ENCODE measurements around the gene NANOS3. TPM values are rescaled to one million over a fixed set of nuclear protein-coding genes. Genes with fewer than 3 reads are reported as not detected.

Gene NANOS3
- total and polyA plus RNA-seq, 2 donors from 2014 or later = 0.35 TPM; not detected in 1

GRCh38 chr19:13881692-13882418 is 4.9 kb downstream of the NANOS3 start:
- H3K36me3 ChIP-seq (ENCODE audit: control insufficient read depth in 2 of 3, insufficient read depth in 3 of 3, low read length in 3 of 3) = no peaks in the 10 kb centered on the region
- no peak overlapping the region for H3K27ac ChIP-seq (ENCODE audit: low read depth in 2 of 2, low read length in 2 of 2)
- H3K9me3 ChIP-seq (ENCODE audit: control insufficient read depth in 2 of 3, insufficient read depth in 1 of 3, low read length in 3 of 3) = no peaks in the 10 kb centered on the region
- H3K4me1 ChIP-seq (ENCODE audit: control insufficient read depth in 2 of 3, insufficient read depth in 2 of 3, low read depth in 1 of 3, low read length in 3 of 3) = peaks cover 0 to 13% (median 0%) of the 10 kb centered on the region in 3 donors
- no peaks in the 10 kb centered on the region for H3K27me3 ChIP-seq (ENCODE audit: control insufficient read depth, insufficient read depth, low read length)
- FAIRE-seq (no peak), DNase-seq (peak in 3 of 5 donors; percentile 43 to 81 (median 61))
- H3K9ac ChIP-seq (ENCODE audit: low read length in 3 of 3) = no peak overlapping the region
- intact Hi-C loops (cut with DNase I) = loop anchor here (10.0 kb wide), 1 partner anchor 173 kb away; no protein-coding TSS in a partner anchor
- TF ChIP-seq CTCF (IDR thresholded peaks at IDR 0.05; ENCODE audit: borderline replicate concordance, extremely low read depth, insufficient read depth) = no peak
- no peak overlapping the region for H3K4me3 ChIP-seq (ENCODE audit: low read length in 3 of 3)

DNA sequence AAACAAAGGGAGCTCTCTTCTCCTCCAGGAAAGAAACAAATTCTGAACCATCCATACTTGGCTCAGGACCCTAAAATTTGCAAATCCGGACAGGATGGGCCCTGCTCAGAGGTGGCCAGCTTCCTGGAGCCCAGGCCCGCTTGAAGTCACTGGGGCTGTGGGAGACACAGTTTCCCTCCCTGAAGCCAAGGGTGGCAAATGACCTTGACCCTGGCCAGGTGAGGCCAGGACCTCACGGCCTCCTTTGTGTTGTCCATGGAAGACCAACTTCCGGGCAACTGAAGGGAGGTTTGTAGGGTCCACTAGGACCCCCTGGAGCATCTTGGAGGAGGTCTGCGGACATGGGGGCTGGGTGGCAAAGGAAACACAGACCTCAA is 5.5 kb downstream of the NANOS3 start:
- no peak for TF ChIP-seq CTCF (IDR thresholded peaks at IDR 0.05; ENCODE audit: borderline replicate concordance, extremely low read depth, insufficient read depth)
- Histone ChIP-seq H3K4me1 (ENCODE audit: control insufficient read depth in 2 of 3, insufficient read depth in 2 of 3, low read depth in 1 of 3, low read length in 3 of 3) (peaks cover 0 to 13% (median 0%) of the 10 kb centered on the region in 3 donors), H3K9ac (ENCODE audit: low read length in 3 of 3) (no peak overlapping the region), H3K36me3 (ENCODE audit: control insufficient read depth in 2 of 3, insufficient read depth in 3 of 3, low read length in 3 of 3) (no peaks in the 10 kb centered on the region), H3K9me3 (ENCODE audit: control insufficient read depth in 2 of 3, insufficient read depth in 1 of 3, low read length in 3 of 3) (no peaks in the 10 kb centered on the region), H3K4me3 (ENCODE audit: low read length in 3 of 3) (no peak overlapping the region), H3K27ac (ENCODE audit: low read depth in 2 of 2, low read length in 2 of 2) (no peak overlapping the region), H3K27me3 (ENCODE audit: control insufficient read depth, insufficient read depth, low read length) (no peaks in the 10 kb centered on the region)
- FAIRE-seq = no peak
- intact Hi-C loops (cut with DNase I) = loop anchor here (10.0 kb wide), 1 partner anchor 172 kb away; no protein-coding TSS in a partner anchor
- DNase-seq = no peak

GRCh38 chr19:13882836-13883235 is 5.9 kb downstream of the NANOS3 start:
- DNase-seq (no peak), FAIRE-seq (no peak)
- Histone ChIP-seq H3K9me3 (ENCODE audit: control insufficient read depth in 2 of 3, insufficient read depth in 1 of 3, low read length in 3 of 3) (no peaks in the 10 kb centered on the region), H3K27ac (ENCODE audit: low read depth in 2 of 2, low read length in 2 of 2) (no peak overlapping the region), H3K4me1 (ENCODE audit: control insufficient read depth in 2 of 3, insufficient read depth in 2 of 3, low read depth in 1 of 3, low read length in 3 of 3) (peaks cover 0 to 13% (median 0%) of the 10 kb centered on the region in 3 donors), H3K4me3 (ENCODE audit: low read length in 3 of 3) (no peak overlapping the region), H3K27me3 (ENCODE audit: control insufficient read depth, insufficient read depth, low read length) (no peaks in the 10 kb centered on the region), H3K36me3 (ENCODE audit: control insufficient read depth in 2 of 3, insufficient read depth in 3 of 3, low read length in 3 of 3) (no peaks in the 10 kb centered on the region), H3K9ac (ENCODE audit: low read length in 3 of 3) (no peak overlapping the region)
- no peak for TF ChIP-seq CTCF (IDR thresholded peaks at IDR 0.05; ENCODE audit: borderline replicate concordance, extremely low read depth, insufficient read depth)
- intact Hi-C loops (cut with DNase I) = loop anchor here (10.0 kb wide), 1 partner anchor 172 kb away; no protein-coding TSS in a partner anchor
